KMS-11 (cell line): ENCODE measurements around the gene DNAJC5G.

Experiments
- H2AFZ ChIP-seq: fragments of 200-600 bp; sonication (generic); 2 replicates; pipeline ENCODE4 v1.6.1; 2016; ENCODE audit warnings: antibody characterized with exemption, mixed run types, low read depth
- H3K27ac ChIP-seq: fragments of 200-600 bp; sonication (generic); 2 replicates; pipeline ENCODE4 v1.6.1; 2016; ENCODE audit warnings: mild to moderate bottlenecking, mixed run types
- H3K27me3 ChIP-seq: fragments of 200-600 bp; sonication (generic); 2 replicates; pipeline ENCODE4 v1.6.1; 2017; ENCODE audit warnings: mild to moderate bottlenecking, low read depth, mixed run types, moderate library complexity; ENCODE audit not compliant: insufficient read depth
- H3K36me3 ChIP-seq: fragments of 200-600 bp; sonication (generic); 2 replicates; pipeline ENCODE4 v1.6.1; 2017; ENCODE audit warnings: mild to moderate bottlenecking, mixed run types; ENCODE audit not compliant: insufficient read depth
- H3K4me1 ChIP-seq: fragments of 200-600 bp; sonication (generic); 2 replicates; pipeline ENCODE4 v1.6.1; 2016; ENCODE audit warnings: mild to moderate bottlenecking, low read depth, mixed run types; ENCODE audit not compliant: poor library complexity, severe bottlenecking
- H3K4me2 ChIP-seq: fragments of 200-600 bp; sonication (generic); 2 replicates; pipeline ENCODE4 v1.7.0; 2016; ENCODE audit warnings: mild to moderate bottlenecking, mixed run types
- H3K4me3 ChIP-seq: fragments of 200-600 bp; sonication (generic); IDR thresholded peaks from 2 replicates; pipeline ENCODE4 v1.6.1; 2017; ENCODE audit warnings: low read depth, low read length, mixed read lengths; ENCODE audit not compliant: insufficient read depth
- H3K79me2 ChIP-seq: fragments of 200-600 bp; sonication (generic); 2 replicates; pipeline ENCODE4 v1.6.1; 2016; ENCODE audit warnings: low read depth, mixed run types; ENCODE audit not compliant: insufficient read depth
- H3K9ac ChIP-seq: fragments of 200-600 bp; sonication (generic); 2 replicates; pipeline ENCODE4 v1.6.1; 2016; ENCODE audit warnings: mild to moderate bottlenecking, mixed run types
- H4K20me1 ChIP-seq: fragments of 200-600 bp; sonication (generic); 2 replicates; pipeline ENCODE4 v1.6.1; 2016; ENCODE audit warnings: mild to moderate bottlenecking, mixed run types; ENCODE audit not compliant: insufficient read depth
- CTCF ChIP-seq: fragments of 200-600 bp; sonication (generic); conservative IDR thresholded peaks from 2 replicates; pipeline ENCODE4 v1.6.1; 2017; ENCODE audit warnings: low read depth, mild to moderate bottlenecking, antibody characterized with exemption, low read length, moderate library complexity, mixed read lengths

DNAJC5G gene

GRCh38 chr2:27280826-27281225, 5.6 kb downstream of the DNAJC5G start:
- H3K27me3 ChIP-seq, result no peaks in the 10 kb centered on the region; the same call in 1 of the 2 replicates
- H2AFZ ChIP-seq, result no peak overlapping the region
- no peak overlapping the region for H3K4me2 ChIP-seq
- H3K36me3 ChIP-seq, result no peaks in the 10 kb centered on the region
- no peak overlapping the region for H3K9ac ChIP-seq
- peaks cover 7% of the 10 kb centered on the region for H3K4me1 ChIP-seq
- TF ChIP-seq CTCF, result no peak
- no peaks in the 10 kb centered on the region for H3K79me2 ChIP-seq
- H3K4me3 ChIP-seq, result no peak overlapping the region
- no peaks in the 10 kb centered on the region for H4K20me1 ChIP-seq
- no peak overlapping the region for H3K27ac ChIP-seq

- H3K27me3 ChIP-seq, result no peaks in the 10 kb centered on the region; the same call in 1 of the 2 replicates
- no peak overlapping the region for H3K4me3 ChIP-seq
- H3K27ac ChIP-seq, result no peak overlapping the region
- no peak overlapping the region for H3K4me2 ChIP-seq
- no peaks in the 10 kb centered on the region for H3K79me2 ChIP-seq
- H3K36me3 ChIP-seq, result no peaks in the 10 kb centered on the region
- H3K4me1 ChIP-seq, result peaks cover 7% of the 10 kb centered on the region
- H2AFZ ChIP-seq, result no peak overlapping the region
- no peaks in the 10 kb centered on the region for H4K20me1 ChIP-seq
- TF ChIP-seq CTCF, result no peak
- H3K9ac ChIP-seq, result no peak overlapping the region
These were observed 6.2 kb downstream of the DNAJC5G start for GRCh38 chr2:27281442-27281841.

- no peaks in the 10 kb centered on the region for H3K27me3 ChIP-seq
- H3K4me2 ChIP-seq, result no peak within 1 kb of the TSS
- TF ChIP-seq CTCF, result no peak
- no peaks in the 10 kb centered on the region for H3K79me2 ChIP-seq
- H3K36me3 ChIP-seq, result no peaks in the 10 kb centered on the region
- no peak within 1 kb of the TSS for H3K9ac ChIP-seq
- no peak within 1 kb of the TSS for H3K27ac ChIP-seq
- H3K4me3 ChIP-seq, result no peak within 1 kb of the TSS
- peaks cover 7% of the 10 kb centered on the region for H3K4me1 ChIP-seq
- H2AFZ ChIP-seq, result no peak within 1 kb of the TSS
- H4K20me1 ChIP-seq, result no peaks in the 10 kb centered on the region
These were observed 6.8 kb downstream of the DNAJC5G start, which contains the start of gene TRIM54 for GRCh38 chr2:27281855-27282559. Gene TRIM54, plus strand, starts transcription at chr2:27282429. Its CDS starts 303 bp downstream, at chr2:27282732.

GRCh38 chr2:27282892-27283291, 7.7 kb downstream of the DNAJC5G start:
- Histone ChIP-seq H3K79me2 (no peaks in the 10 kb centered on the region), H3K4me1 (peaks cover 7% of the 10 kb centered on the region), H3K4me3 (no peak overlapping the region), H3K27me3 (no peaks in the 10 kb centered on the region), H2AFZ (no peak overlapping the region), H3K4me2 (no peak overlapping the region), H4K20me1 (no peaks in the 10 kb centered on the region), H3K36me3 (no peaks in the 10 kb centered on the region), H3K27ac (no peak overlapping the region), H3K9ac (no peak overlapping the region)
- TF ChIP-seq CTCF, result no peak
